ENCODE measurements around the gene C3orf49. TPM values are rescaled to one million over a fixed set of nuclear protein-coding genes. Genes with fewer than 3 reads are reported as not detected.

C3orf49 gene
- total and polyA plus RNA-seq, 2 donors from 2014 or later, result not detected

GRCh38 chr3:63862804-63863149 is 43.7 kb downstream of the C3orf49 start:
- Histone ChIP-seq H3K27me3 (ENCODE audit: control insufficient read depth, insufficient read depth, low read length) (no peaks in the 10 kb centered on the region), H3K4me3 (ENCODE audit: low read length in 3 of 3) (peak overlapping the region; percentile 69 to 82 (median 80)), H3K9ac (ENCODE audit: low read length in 3 of 3) (peak overlapping the region; percentile 66 to 75 (median 67)), H3K4me1 (ENCODE audit: control insufficient read depth in 2 of 3, insufficient read depth in 2 of 3, low read depth in 1 of 3, low read length in 3 of 3) (peaks cover 0 to 8% (median 2%) of the 10 kb centered on the region in 3 donors), H3K9me3 (ENCODE audit: control insufficient read depth in 2 of 3, insufficient read depth in 1 of 3, low read length in 3 of 3) (no peaks in the 10 kb centered on the region), H3K36me3 (ENCODE audit: control insufficient read depth in 2 of 3, insufficient read depth in 3 of 3, low read length in 3 of 3) (no peaks in the 10 kb centered on the region), H3K27ac (ENCODE audit: low read depth in 2 of 2, low read length in 2 of 2) (peak overlapping the region in 1 of 2 donors; percentile 74)
- intact Hi-C loops (cut with DNase I), result no loop called here
- no peak for FAIRE-seq
- TF ChIP-seq, protein P1, sequence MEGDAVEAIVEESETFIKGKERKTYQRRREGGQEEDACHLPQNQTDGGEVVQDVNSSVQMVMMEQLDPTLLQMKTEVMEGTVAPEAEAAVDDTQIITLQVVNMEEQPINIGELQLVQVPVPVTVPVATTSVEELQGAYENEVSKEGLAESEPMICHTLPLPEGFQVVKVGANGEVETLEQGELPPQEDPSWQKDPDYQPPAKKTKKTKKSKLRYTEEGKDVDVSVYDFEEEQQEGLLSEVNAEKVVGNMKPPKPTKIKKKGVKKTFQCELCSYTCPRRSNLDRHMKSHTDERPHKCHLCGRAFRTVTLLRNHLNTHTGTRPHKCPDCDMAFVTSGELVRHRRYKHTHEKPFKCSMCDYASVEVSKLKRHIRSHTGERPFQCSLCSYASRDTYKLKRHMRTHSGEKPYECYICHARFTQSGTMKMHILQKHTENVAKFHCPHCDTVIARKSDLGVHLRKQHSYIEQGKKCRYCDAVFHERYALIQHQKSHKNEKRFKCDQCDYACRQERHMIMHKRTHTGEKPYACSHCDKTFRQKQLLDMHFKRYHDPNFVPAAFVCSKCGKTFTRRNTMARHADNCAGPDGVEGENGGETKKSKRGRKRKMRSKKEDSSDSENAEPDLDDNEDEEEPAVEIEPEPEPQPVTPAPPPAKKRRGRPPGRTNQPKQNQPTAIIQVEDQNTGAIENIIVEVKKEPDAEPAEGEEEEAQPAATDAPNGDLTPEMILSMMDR (IDR thresholded peaks at IDR 0.05; ENCODE audit: borderline replicate concordance, extremely low read depth, insufficient read depth), result no peak
- no peak for DNase-seq

DNA sequence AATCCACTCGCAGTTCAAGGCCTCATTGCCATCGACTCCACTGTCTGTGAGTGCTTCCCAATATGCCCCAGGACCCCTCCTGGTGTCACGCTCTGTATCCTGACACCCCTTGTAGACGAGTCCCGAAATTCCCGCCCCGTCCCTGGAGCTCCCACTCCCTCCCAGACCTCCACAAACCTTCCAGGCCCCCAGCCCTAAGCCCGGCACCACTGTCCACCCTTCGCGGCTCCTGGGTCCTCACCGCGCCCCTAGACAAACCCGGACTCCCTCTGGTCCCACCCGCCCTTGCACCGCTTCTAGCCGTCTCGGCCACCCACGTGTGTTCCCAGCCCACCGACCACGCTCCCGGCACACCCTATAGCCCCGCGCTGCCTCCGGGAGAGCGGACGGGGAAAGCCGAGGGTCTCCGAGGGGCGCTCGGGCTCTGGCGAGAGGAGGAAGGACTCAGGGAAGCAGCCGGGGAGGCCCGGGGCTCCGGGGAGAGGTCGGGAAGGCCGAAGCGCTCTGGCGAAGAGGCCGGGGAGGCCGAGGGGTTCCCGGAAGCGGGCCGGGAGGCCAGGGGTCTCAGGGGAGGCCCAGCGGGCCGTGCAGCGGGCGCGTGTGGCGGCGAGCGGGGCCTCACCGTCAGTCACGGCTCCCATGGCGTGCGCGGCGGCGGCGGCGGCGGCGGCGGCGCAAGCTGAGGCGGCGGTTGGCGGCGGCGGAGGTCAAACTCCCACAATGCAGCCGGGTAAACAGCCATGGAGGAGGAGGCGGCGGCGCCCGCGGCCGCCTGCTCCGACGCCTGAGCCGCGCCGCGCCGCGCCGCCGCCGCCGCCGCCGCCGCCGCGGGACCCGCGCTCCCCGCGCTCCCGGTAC is 44.3 kb downstream of the C3orf49 start, which contains the start of the genes ATXN7 and THOC7:
Gene ATXN7 (plus strand): TSS at position 718 of the 858 bp plus-strand sequence. CDS start 48,732 bp downstream, outside the sequence.
Gene THOC7 (minus strand): TSS at position 656 of the 858 bp plus-strand sequence. CDS start 15 bp downstream, at position 641.
- Histone ChIP-seq H3K27me3 (ENCODE audit: control insufficient read depth, insufficient read depth, low read length) (no peaks in the 10 kb centered on the region), H3K36me3 (ENCODE audit: control insufficient read depth in 2 of 3, insufficient read depth in 3 of 3, low read length in 3 of 3) (no peaks in the 10 kb centered on the region), H3K9ac (ENCODE audit: low read length in 3 of 3) (peak within 1 kb of the TSS; percentile 66 to 75 (median 67)), H3K4me3 (ENCODE audit: low read length in 3 of 3) (peak within 1 kb of the TSS; percentile 74 to 82 (median 80)), H3K27ac (ENCODE audit: low read depth in 2 of 2, low read length in 2 of 2) (peak within 1 kb of the TSS; percentile 74 to 79), H3K9me3 (ENCODE audit: control insufficient read depth in 2 of 3, insufficient read depth in 1 of 3, low read length in 3 of 3) (no peaks in the 10 kb centered on the region), H3K4me1 (ENCODE audit: control insufficient read depth in 2 of 3, insufficient read depth in 2 of 3, low read depth in 1 of 3, low read length in 3 of 3) (peaks cover 0 to 8% (median 2%) of the 10 kb centered on the region in 3 donors)
- intact Hi-C loops (cut with DNase I), result no loop called here
- DNase-seq, result peak; percentile 72 to 90 (median 78)
- no peak for FAIRE-seq
- TF ChIP-seq, protein P1 (IDR thresholded peaks at IDR 0.05; ENCODE audit: borderline replicate concordance, extremely low read depth, insufficient read depth), result no peak

DNA sequence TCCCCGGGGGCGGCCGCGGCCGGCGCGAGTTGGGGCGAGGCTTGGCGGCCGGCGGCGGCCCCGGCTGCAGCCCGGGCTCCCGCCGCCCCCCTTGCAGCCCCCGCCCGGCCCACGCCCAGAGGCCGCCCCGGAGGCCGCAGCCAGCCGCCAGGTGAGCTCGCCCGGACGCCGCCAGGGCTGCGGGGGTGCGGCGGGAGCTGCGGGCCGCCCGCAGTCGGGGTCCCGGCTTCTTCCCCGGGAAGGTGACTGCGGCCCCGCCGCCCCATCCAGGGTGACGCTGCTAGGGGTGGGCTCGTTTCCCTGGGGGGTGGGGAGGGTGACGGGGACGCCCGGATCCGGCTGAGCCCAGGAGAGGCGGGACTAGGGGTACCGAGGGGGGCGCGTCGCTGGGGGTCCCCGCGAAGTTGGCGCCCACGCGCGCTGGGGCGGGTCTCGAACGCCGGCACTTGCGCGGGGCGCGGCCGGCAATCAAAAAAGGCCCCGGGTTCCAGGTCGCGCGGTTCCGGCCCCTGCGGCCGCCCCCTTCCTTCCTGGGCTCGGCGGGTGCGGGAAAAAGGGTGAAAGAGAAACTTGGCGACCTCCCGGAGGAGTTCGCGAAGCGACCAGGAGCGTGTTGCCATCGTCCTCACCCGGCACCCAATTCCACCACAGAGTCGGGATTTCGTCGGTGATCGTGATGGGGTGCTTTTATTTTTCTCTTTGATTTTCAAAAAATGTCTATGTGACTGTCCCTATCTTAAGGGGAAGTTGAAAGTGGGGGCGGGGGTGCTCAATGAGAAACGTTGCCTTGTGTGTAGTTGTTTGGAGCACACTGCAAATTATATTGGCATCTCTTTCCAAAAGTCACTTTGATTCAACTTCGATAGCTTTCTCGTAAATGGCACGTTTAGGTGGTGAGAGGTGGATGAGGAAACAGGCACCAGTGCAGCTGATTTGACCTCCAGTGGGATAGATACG is 45.2 kb downstream of the C3orf49 start:
- TF ChIP-seq, protein P1 (IDR thresholded peaks at IDR 0.05; ENCODE audit: borderline replicate concordance, extremely low read depth, insufficient read depth), result no peak
- Histone ChIP-seq H3K36me3 (ENCODE audit: control insufficient read depth in 2 of 3, insufficient read depth in 3 of 3, low read length in 3 of 3) (no peaks in the 10 kb centered on the region), H3K9me3 (ENCODE audit: control insufficient read depth in 2 of 3, insufficient read depth in 1 of 3, low read length in 3 of 3) (no peaks in the 10 kb centered on the region), H3K27me3 (ENCODE audit: control insufficient read depth, insufficient read depth, low read length) (no peaks in the 10 kb centered on the region), H3K4me3 (ENCODE audit: low read length in 3 of 3) (peak overlapping the region; percentile 66 to 80 (median 74)), H3K27ac (ENCODE audit: low read depth in 2 of 2, low read length in 2 of 2) (peak overlapping the region; percentile 63 to 79), H3K4me1 (ENCODE audit: control insufficient read depth in 2 of 3, insufficient read depth in 2 of 3, low read depth in 1 of 3, low read length in 3 of 3) (peaks cover 0 to 8% (median 2%) of the 10 kb centered on the region in 3 donors), H3K9ac (ENCODE audit: low read length in 3 of 3) (peak overlapping the region; percentile 45 to 60 (median 51))
- intact Hi-C loops (cut with DNase I), result no loop called here
- peak; percentile 35 to 85 (median 52) for DNase-seq
- FAIRE-seq, result no peak

All from kidney (tissue), 14 donors.